H1 (cell line): ENCODE measurements around the gene STRN. TPM values are rescaled to one million over a fixed set of nuclear protein-coding genes. Genes with fewer than 3 reads are reported as not detected.

Source experiments
- CTCF ChIA-PET: fragments of 300-600 bp; sonication (Branson Sonifier 250); formaldehyde crosslinking; loops from one replicate; lab custom pipeline; 2021; ENCODE audit not compliant: partially characterized antibody; lab: Charles Lee
- POLR2A ChIA-PET: fragments of 300-600 bp; sonication (Branson Sonifier 250); formaldehyde crosslinking; loops from one replicate; lab custom pipeline; 2021; ENCODE audit warnings: inconsistent platforms; ENCODE audit not compliant: partially characterized antibody; lab: Charles Lee
- DNase-seq, 2 experiments: peaks; one replicate each; pipeline versions ENCODE4 v3.0.0 to v3.0.0-alpha.2; 2010 to 2022; ENCODE audit warnings: low spot score in 2 of 2, low read depth in 1 of 2, mixed read lengths in 1 of 2
- FAIRE-seq: peaks from 2 replicates; lab custom pipeline; 2011; peaks lifted over from hg19 to GRCh38; lab: Jason Lieb, UNC
- H2AFZ ChIP-seq: 2 replicates; pipeline ENCODE4 v1.8.1; 2012; ENCODE audit warnings: low read length, inconsistent platforms
- H2AK5ac ChIP-seq: 2 replicates; pipeline ENCODE4 v1.6.1; 2013; ENCODE audit warnings: low read depth, low read length
- H2BK120ac ChIP-seq: replicated peaks from 2 replicates; pipeline ENCODE3; 2013; ENCODE audit warnings: low read depth, low read length, inconsistent platforms
- H2BK12ac ChIP-seq: 2 replicates; pipeline ENCODE4 v1.6.1; 2013; ENCODE audit warnings: low read depth, low read length
- H2BK15ac ChIP-seq: 2 replicates; pipeline ENCODE4 v1.6.1; 2013; ENCODE audit warnings: low read length
- H2BK20ac ChIP-seq: 2 replicates; pipeline ENCODE4 v1.6.1; 2013; ENCODE audit warnings: low read length
- H2BK5ac ChIP-seq: 2 replicates; pipeline ENCODE4 v1.6.1; 2013; ENCODE audit warnings: low read depth, low read length
- H3K14ac ChIP-seq: 2 replicates; pipeline ENCODE4 v1.6.1; 2013; ENCODE audit warnings: inconsistent platforms; ENCODE audit not compliant: insufficient read length
- H3K18ac ChIP-seq: 2 replicates; pipeline ENCODE4 v1.6.1; 2013; ENCODE audit warnings: low read length; ENCODE audit errors: extremely low read depth
- H3K23ac ChIP-seq: 2 replicates; pipeline ENCODE4 v1.6.1; 2013; ENCODE audit warnings: inconsistent platforms; ENCODE audit not compliant: insufficient read length
- H3K23me2 ChIP-seq: 2 replicates; pipeline ENCODE4 v1.6.1; 2013; ENCODE audit warnings: low read depth, low read length
- H3K27ac ChIP-seq: 2 replicates; pipeline ENCODE4 v1.6.1; 2011; ENCODE audit warnings: low read depth, low read length, inconsistent platforms
- H3K27me3 ChIP-seq, 4 experiments: replicated peaks in 1 of 4; 1 replicate in 1 of 4; 2 replicates in 3 of 4; pipeline versions ENCODE4 v1.6.1 to v1.8.1; 2011 to 2013; ENCODE audit warnings: low read length in 3 of 4, mild to moderate bottlenecking in 3 of 4, inconsistent platforms in 2 of 4, mixed read lengths in 2 of 4, moderate library complexity in 1 of 4; ENCODE audit not compliant: control insufficient read depth in 3 of 4, insufficient read depth in 3 of 4; ENCODE audit errors: extremely low read depth in 1 of 4
- H3K36me3 ChIP-seq, 4 experiments: 2 replicates each; pipeline versions ENCODE4 v1.6.1 to v1.8.1; 2011 to 2013; ENCODE audit warnings: mild to moderate bottlenecking in 4 of 4, low read length in 3 of 4, moderate library complexity in 2 of 4, control low read depth in 1 of 4, inconsistent platforms in 1 of 4; ENCODE audit not compliant: insufficient read depth in 4 of 4, control insufficient read depth in 2 of 4
- H3K4ac ChIP-seq: replicated peaks from 2 replicates; pipeline ENCODE3; 2013; ENCODE audit warnings: low read length, low read depth, mixed read lengths, inconsistent platforms; ENCODE audit not compliant: insufficient read length
- H3K4me1 ChIP-seq, 4 experiments: replicated peaks in 1 of 4; 1 replicate in 1 of 4; 2 replicates in 3 of 4; pipeline versions ENCODE4 v1.6.1 to v1.8.1; 2011 to 2013; ENCODE audit warnings: low read length in 3 of 4, inconsistent platforms in 2 of 4, mixed read lengths in 1 of 4; ENCODE audit not compliant: insufficient read depth in 4 of 4, control insufficient read depth in 3 of 4
- H3K4me2 ChIP-seq, 2 experiments: 2 replicates each; pipeline versions ENCODE4 v1.6.1 to v1.8.1; 2011 to 2013; ENCODE audit warnings: low read depth in 2 of 2, low read length in 2 of 2, control low read depth in 1 of 2, inconsistent platforms in 1 of 2, mild to moderate bottlenecking in 1 of 2; ENCODE audit not compliant: insufficient read depth in 1 of 2
- H3K4me3 ChIP-seq, 4 experiments: fragments of 200-600, 300-600 bp in 1 of 4; sonication (generic), shearing (Covaris generic), sonication (Bioruptor Twin) in 1 of 4; 2 replicates each; pipeline versions ENCODE4 v1.5.1 to v1.8.1; 2011 to 2016; ENCODE audit warnings: low read length in 4 of 4, low read depth in 3 of 4, control low read depth in 2 of 4, inconsistent platforms in 2 of 4, mild to moderate bottlenecking in 2 of 4, mixed read lengths in 1 of 4, moderate library complexity in 1 of 4; ENCODE audit not compliant: insufficient read depth in 2 of 4; ENCODE audit errors: extremely low read depth in 1 of 4
- H3K56ac ChIP-seq: replicated peaks from 2 replicates; pipeline ENCODE3; 2013; ENCODE audit warnings: low read depth, mild to moderate bottlenecking, mixed read lengths, low read length, inconsistent platforms; ENCODE audit not compliant: insufficient read length
- H3K79me1 ChIP-seq: 2 replicates; pipeline ENCODE4 v1.6.1; 2013; ENCODE audit warnings: low read depth, low read length, control low read depth
- H3K79me2 ChIP-seq, 2 experiments: 2 replicates each; pipeline versions ENCODE4 v1.6.1 to v1.8.1; 2012 to 2013; ENCODE audit warnings: low read length in 2 of 2, mild to moderate bottlenecking in 2 of 2, inconsistent platforms in 1 of 2; ENCODE audit not compliant: insufficient read depth in 2 of 2, control insufficient read depth in 1 of 2
- H3K9ac ChIP-seq, 4 experiments: replicated peaks in 1 of 4; 1 replicate in 1 of 4; 2 replicates in 3 of 4; pipeline versions ENCODE4 v1.6.1 to v1.8.1; 2011 to 2013; ENCODE audit warnings: low read depth in 3 of 4, low read length in 3 of 4, control low read depth in 2 of 4, mild to moderate bottlenecking in 2 of 4, moderate library complexity in 2 of 4, inconsistent platforms in 1 of 4; ENCODE audit errors: extremely low read depth in 1 of 4
- H3K9me3 ChIP-seq, 2 experiments: 2 replicates each; pipeline versions ENCODE4 v1.6.1 to v1.8.1; 2012 to 2013; ENCODE audit warnings: mild to moderate bottlenecking in 2 of 2, moderate library complexity in 2 of 2, control low read depth in 1 of 2, inconsistent platforms in 1 of 2, low read depth in 1 of 2, low read length in 1 of 2, mixed read lengths in 1 of 2; ENCODE audit not compliant: insufficient read depth in 2 of 2
- H4K20me1 ChIP-seq, 2 experiments: replicated peaks in 1 of 2; 2 replicates each; pipeline versions ENCODE3 to v1.8.1; 2011 to 2013; ENCODE audit warnings: inconsistent platforms in 2 of 2, low read length in 2 of 2, mild to moderate bottlenecking in 1 of 2; ENCODE audit not compliant: insufficient read depth in 2 of 2, control insufficient read depth in 1 of 2
- H4K5ac ChIP-seq: 2 replicates; pipeline ENCODE4 v1.6.1; 2013; ENCODE audit warnings: low read length, low read depth, mixed read lengths, inconsistent platforms; ENCODE audit not compliant: insufficient read length
- H4K8ac ChIP-seq: 2 replicates; pipeline ENCODE4 v1.8.0; 2013; ENCODE audit warnings: mild to moderate bottlenecking, moderate library complexity, low read length, inconsistent platforms; ENCODE audit not compliant: insufficient read depth; ENCODE audit errors: extremely low read depth
- H4K91ac ChIP-seq: replicated peaks from 2 replicates; pipeline ENCODE3; 2013; ENCODE audit warnings: low read length, mixed read lengths, inconsistent platforms; ENCODE audit not compliant: insufficient read length
- RBBP5 ChIP-seq: IDR thresholded peaks from 2 replicates; pipeline ENCODE4 v1.7.1; 2012; ENCODE audit warnings: low read depth, mild to moderate bottlenecking, inconsistent platforms, low read length, moderate library complexity, borderline replicate concordance
- SIN3A ChIP-seq, 2 experiments: IDR thresholded peaks in 1 of 2; conservative IDR thresholded peaks in 1 of 2; 2 replicates each; pipeline ENCODE4 v1.6.1; 2011 to 2012; ENCODE audit warnings: low read length in 2 of 2, improper control_type of control experiment in 1 of 2, low read depth in 1 of 2, mild to moderate bottlenecking in 1 of 2
- WGBS, 2 experiments: shearing (Covaris generic) in 1 of 2; methylation state at CpG; one replicate each; pipeline versions ENCODE4 v1.1.6 to v1.1.7; 2013 to 2015; ENCODE audit warnings: low lambda C conversion rate in 2 of 2, mixed read lengths in 2 of 2, inconsistent platforms in 1 of 2, low coverage in 1 of 2, missing lambda C conversion rate in 1 of 2; ENCODE audit not compliant: insufficient replicate concordance in 2 of 2, insufficient coverage in 1 of 2, insufficient read length in 1 of 2; ENCODE audit errors: extremely low coverage in 1 of 2, missing lambda C conversion rate in 1 of 2; 5-methylcytosine and 5-hydroxymethylcytosine counted together
- polyA plus RNA-seq, 7 experiments: library from polyadenylated mRNA; depleted of rRNA in 3 of 7; stranded (reverse) in 5 of 7; unstranded in 2 of 7; fragments of >200 nt in 5 of 7; fragments of 200-250 nt in 2 of 7; gene quantifications; 1 replicate in 5 of 7; 2 replicates in 1 of 7; 4 replicates in 1 of 7; pipeline versions ENCODE4 v1.2.1 to v1.2.3, GENCODE V29; 2011 to 2013; ENCODE audit warnings: missing spikeins in 2 of 7, mixed read lengths in 2 of 7
- total RNA-seq: library from RNA; stranded (reverse); fragmentation: NEBNext Ultra II Directional; extraction: Animal tissue kit (Norgen Biotek cat#: 25700); gene quantifications from 2 replicates; pipeline ENCODE4 v1.2.1, GENCODE V29; 2021

STRN gene
- total and polyA plus RNA-seq, 2 of the 8 experiments (the other 6 are each of a cell fraction or from before 2014, with no cell fraction given), result 8.3 to 47.0 TPM

GRCh38 chr2:36797324-36798070, 168.8 kb downstream of the STRN start:
- WGBS, 2 experiments, result 65% methylated on average over 6 of the region's 6 CpGs; no CpG with 5 or more reads in 1 of the 2 experiments
- Histone ChIP-seq H3K79me1 (no peaks in the 10 kb centered on the region), H3K36me3 (no peaks in the 10 kb centered on the region), H3K14ac (no peak overlapping the region), H3K4me1 (peaks cover 0 to 4% (median 1%) of the 10 kb centered on the region in 4 experiments; a peak in 2 of 7 replicates), H4K91ac (no peak overlapping the region), H2BK12ac (no peak overlapping the region), H2BK15ac (peak overlapping the region; percentile 97; the same call in 1 of the 2 replicates), H2AFZ (0 out of 2 replicates have a peak overlapping the region, but pooled peaks have one; percentile 9), H2AK5ac (no peak overlapping the region), H3K27ac (no peak overlapping the region), H3K4me3 (no peak overlapping the region), H3K4me2 (no peak overlapping the region), H3K79me2 (no peaks in the 10 kb centered on the region), H3K4ac (no peak overlapping the region), H3K9ac (no peak overlapping the region), H3K18ac (no peak overlapping the region), H4K5ac (no peak overlapping the region), H2BK20ac (0 out of 2 replicates have a peak overlapping the region, but pooled peaks have one; percentile 11), H3K23ac (no peak overlapping the region), H4K20me1 (no peaks in the 10 kb centered on the region), H3K27me3 (no peaks in the 10 kb centered on the region), H3K23me2 (no peaks in the 10 kb centered on the region; the same call in 1 of the 2 replicates), H3K9me3 (no peaks in the 10 kb centered on the region), H4K8ac (no peak overlapping the region), H2BK5ac (no peak overlapping the region), H2BK120ac (no peak overlapping the region), H3K56ac (no peak overlapping the region)
- TF ChIP-seq RBBP5 (no peak), SIN3A (conservative IDR thresholded peaks at IDR 0.05 in 1 of 2, IDR thresholded peaks at IDR 0.05 in 1 of 2; ENCODE audit: low read depth in 1 of 2, low read length in 2 of 2) (no peak)
- no peak for FAIRE-seq
- POLR2A ChIA-PET, result no interaction called here
- DNase-seq, result no peak
- CTCF ChIA-PET, result interaction anchor here (1.3 to 2.1 kb wide), 2 partner anchors 12 to 14 kb away, joined by 6 read pairs; no protein-coding TSS in a partner anchor
